ENCODE measurements around the gene RASA3. TPM values are rescaled to one million over a fixed set of nuclear protein-coding genes. Genes with fewer than 3 reads are reported as not detected.

RASA3 gene
- total and polyA plus RNA-seq, 2 of the 4 experiments (the other 2 are of a cell fraction): 21.0 to 31.4 TPM

GRCh38 chr13:114155320-114155719 is 22.9 kb upstream of the RASA3 start:
- H2BK5ac ChIP-seq (ENCODE audit: low read depth, low read length, poor library complexity, severe bottlenecking): no peak overlapping the region

More at GRCh38 chr13:114155320-114155719, 22.9 kb upstream of the RASA3 start:
- H3K4me2 ChIP-seq (ENCODE audit: low read depth, low read length): no peak overlapping the region
- H2BK120ac ChIP-seq (ENCODE audit: low read depth, low read length): no peak overlapping the region
- no peaks in the 10 kb centered on the region for H3K4me1 ChIP-seq (ENCODE audit: control insufficient read depth, insufficient read depth, low read length)
- dilution Hi-C loops (cut with HindIII; ENCODE audit: low sequenced_read_pairs, unreplicated experiment): no loop called here
- no peak overlapping the region for H3K4ac ChIP-seq (ENCODE audit: low read depth, low read length)
- no peaks in the 10 kb centered on the region for H3K9me3 ChIP-seq (ENCODE audit: control insufficient read depth, insufficient read depth, low read length)
- no peaks in the 10 kb centered on the region; the same call in none of the 2 replicates for H4K20me1 ChIP-seq (ENCODE audit: insufficient read depth, low read length)
- no peak overlapping the region for H3K9ac ChIP-seq (ENCODE audit: low read depth, low read length)
- no peaks in the 10 kb centered on the region for H3K79me1 ChIP-seq (ENCODE audit: low read depth in 1 of 2, low read length in 2 of 2)
- H3K56ac ChIP-seq (ENCODE audit: extremely low read depth, insufficient read depth, low read length): no peak overlapping the region
- H3K36me3 ChIP-seq (ENCODE audit: control insufficient read depth, insufficient read depth, low read length): no peaks in the 10 kb centered on the region
- CTCF ChIA-PET: no interaction called here
- TF ChIP-seq RCOR1 (IDR thresholded peaks at IDR 0.05; ENCODE audit: insufficient replicate concordance, low read length) (no peak), MAZ (IDR thresholded peaks at IDR 0.05; ENCODE audit: borderline replicate concordance, low read depth, low read length) (no peak), FOS (IDR thresholded peaks at IDR 0.05; ENCODE audit: low read depth, low read length) (no peak), MXI1 (IDR thresholded peaks at IDR 0.05; ENCODE audit: borderline replicate concordance, low read depth, low read length) (no peak), POLR2A (IDR thresholded peaks at IDR 0.05; ENCODE audit: low read depth, low read length) (no peak), MAFK (IDR thresholded peaks at IDR 0.05; ENCODE audit: low read depth, low read length) (no peak)
- no peak overlapping the region for H3K23ac ChIP-seq (ENCODE audit: low read depth, low read length)
- H3K4me3 ChIP-seq (ENCODE audit: insufficient read depth, low read depth, low read length): no peak overlapping the region
- H3K14ac ChIP-seq (replicated peaks; ENCODE audit: low read depth, low read length): no peak overlapping the region
- no peak overlapping the region for H2BK20ac ChIP-seq (ENCODE audit: low read depth, low read length)
- intact Hi-C loops (cut with micrococcal nuclease): no loop called here
- no peak overlapping the region for H2AK5ac ChIP-seq (ENCODE audit: low read depth, low read length)
- H3K9me1 ChIP-seq (ENCODE audit: insufficient read depth, low read length): no peaks in the 10 kb centered on the region
- POLR2A ChIA-PET (ENCODE audit: unreplicated experiment): no interaction called here
- no peak overlapping the region for H4K91ac ChIP-seq (ENCODE audit: insufficient read depth, low read depth, low read length)
- ATAC-seq (ENCODE audit: low read depth) (no peak), DNase-seq (no peak)
- H2AFZ ChIP-seq (replicated peaks; ENCODE audit: low read length, poor library complexity): no peak overlapping the region
- no peak overlapping the region for H4K8ac ChIP-seq (ENCODE audit: low read depth in 2 of 2, low read length in 2 of 2)
- H3K18ac ChIP-seq (ENCODE audit: low read depth, low read length): no peak overlapping the region
- no peak overlapping the region for H2BK15ac ChIP-seq (ENCODE audit: low read depth, low read length)
- no peak overlapping the region for H4K5ac ChIP-seq (ENCODE audit: low read depth, low read length)
- H2AK9ac ChIP-seq (replicated peaks; ENCODE audit: low read depth, low read length, poor library complexity): no peak overlapping the region
- in situ Hi-C loops (cut with MboI; ENCODE audit: low sequenced_read_pairs): no loop called here
- H3K27ac ChIP-seq (ENCODE audit: insufficient read depth, low read length): no peak overlapping the region
- BruUV-seq (replicated peaks): no TSS peak
- H3K27me3 ChIP-seq (ENCODE audit: control insufficient read depth, insufficient read depth, low read length): peaks cover 26% of the 10 kb centered on the region
- WGBS, 2 experiments (ENCODE audit: extremely low coverage in 2 of 2, insufficient read length in 1 of 2): no CpG with 5 or more reads among the region's 3 CpGs

Data from IMR-90 (cell line).